GM21737 (cell line): Measurements from ENCODE around the gene RELB.

ENCODE experiments used
- ATAC-seq: cut with Tn5 transposase; IDR thresholded peaks from one replicate; pipeline ENCODE4 v1.9.1; 2021; ENCODE audit warnings: mild to moderate bottlenecking, moderate library complexity; ENCODE audit not compliant: unreplicated experiment

The RELB gene

GRCh38 chr19:45078390-45079062 lies 77.3 kb downstream of the RELB start:
- no peak for ATAC-seq

GRCh38 chr19:45079063-45079910 lies 78.0 kb downstream of the RELB start, which contains the start of gene GEMIN7:
Gene GEMIN7 (plus strand): TSS chr19:45079260. CDS start chr19:45090115, 10,855 bp downstream.
- ATAC-seq, result no peak

- ATAC-seq, result no peak
These were observed 78.7 kb downstream of the RELB start for GRCh38 chr19:45079911-45080370.

GRCh38 chr19:45082170-45082569 lies 80.9 kb downstream of the RELB start:
- no peak for ATAC-seq

- ATAC-seq, result no peak
These were observed 85.2 kb downstream of the RELB start for GRCh38 chr19:45086480-45086879.

- no peak for ATAC-seq
These were observed 86.3 kb downstream of the RELB start for GRCh38 chr19:45087531-45087930.
